SU-DHL-6 (cell line): ENCODE measurements around the gene CDCP2.

ENCODE experiments used
- H2AFZ ChIP-seq: fragments of 200-600 bp; sonication (generic); 2 replicates; pipeline ENCODE4 v1.6.1; 2014; ENCODE audit warnings: low read depth, mild to moderate bottlenecking, moderate library complexity, mixed read lengths, antibody characterized with exemption, low read length; ENCODE audit not compliant: severe bottlenecking
- H3F3A ChIP-seq: fragments of 200-600 bp; shearing (Covaris generic); 2 replicates; pipeline ENCODE4 v1.6.0; 2016; ENCODE audit warnings: antibody characterized with exemption, mild to moderate bottlenecking; ENCODE audit not compliant: insufficient read depth
- H3K27ac ChIP-seq: fragments of 200-600 bp; sonication (generic); 2 replicates; pipeline ENCODE4 v1.5.1; 2016; ENCODE audit warnings: low read depth, mild to moderate bottlenecking, low read length, moderate library complexity, mixed read lengths
- H3K27me3 ChIP-seq: fragments of 200-600 bp; sonication (generic), shearing (Covaris generic); 2 replicates; pipeline ENCODE4 v1.6.0; 2014; ENCODE audit warnings: mild to moderate bottlenecking, low read length
- H3K36me3 ChIP-seq: fragments of 200-600 bp; sonication (generic); 2 replicates; pipeline ENCODE4 v1.6.1; 2014; ENCODE audit warnings: mild to moderate bottlenecking, low read length, mixed read lengths
- H3K4me2 ChIP-seq: fragments of 300-600, 200-600 bp; shearing (Covaris generic), sonication (generic); 2 replicates; pipeline ENCODE4 v1.6.0; 2014; ENCODE audit warnings: low read length, low read depth, mild to moderate bottlenecking; ENCODE audit not compliant: poor library complexity, severe bottlenecking
- H3K4me3 ChIP-seq: fragments of 200-600 bp; sonication (generic); 2 replicates; pipeline ENCODE4 v1.5.1; 2014; ENCODE audit warnings: antibody characterized with exemption, low read length, mild to moderate bottlenecking, mixed read lengths; ENCODE audit not compliant: insufficient read depth, poor library complexity, severe bottlenecking
- H3K79me2 ChIP-seq: fragments of 200-600 bp; sonication (generic); 2 replicates; pipeline ENCODE4 v1.6.1; 2014; ENCODE audit warnings: mild to moderate bottlenecking, low read length, moderate library complexity; ENCODE audit not compliant: insufficient read depth
- H3K9ac ChIP-seq: fragments of 200-600 bp; sonication (generic); 2 replicates; pipeline ENCODE4 v1.7.0; 2014; ENCODE audit warnings: mild to moderate bottlenecking, low read length
- H3K9me2 ChIP-seq: fragments of 200-600 bp; sonication (generic); replicated peaks from 2 replicates; pipeline ENCODE4 v1.6.1; 2014; ENCODE audit warnings: low read length; ENCODE audit not compliant: insufficient read depth
- H3K9me3 ChIP-seq: fragments of 200-600 bp; sonication (generic); 2 replicates; pipeline ENCODE4 v1.6.1; 2014; ENCODE audit warnings: low read length, mixed read lengths; ENCODE audit not compliant: insufficient read depth
- H4K20me1 ChIP-seq: fragments of 200-600 bp; sonication (generic); 2 replicates; pipeline ENCODE4 v1.6.1; 2014; ENCODE audit warnings: low read depth, mild to moderate bottlenecking, antibody characterized with exemption, low read length, moderate library complexity, mixed read lengths
- CTCF ChIP-seq: fragments of 200-600 bp; sonication (generic); IDR thresholded peaks from one replicate; pipeline ENCODE4 v1.5.1; 2017; ENCODE audit warnings: antibody characterized with exemption, mild to moderate bottlenecking, low read length, moderate library complexity; ENCODE audit not compliant: insufficient read depth, poor library complexity, severe bottlenecking
- EZH2phosphoT487 ChIP-seq: fragments of 200-600 bp; sonication (generic), shearing (Covaris generic); conservative IDR thresholded peaks from 2 replicates; pipeline ENCODE4 v1.6.1; 2018; ENCODE audit warnings: mild to moderate bottlenecking, antibody characterized with exemption, low read length, moderate library complexity, mixed read lengths

The CDCP2 gene

DNA sequence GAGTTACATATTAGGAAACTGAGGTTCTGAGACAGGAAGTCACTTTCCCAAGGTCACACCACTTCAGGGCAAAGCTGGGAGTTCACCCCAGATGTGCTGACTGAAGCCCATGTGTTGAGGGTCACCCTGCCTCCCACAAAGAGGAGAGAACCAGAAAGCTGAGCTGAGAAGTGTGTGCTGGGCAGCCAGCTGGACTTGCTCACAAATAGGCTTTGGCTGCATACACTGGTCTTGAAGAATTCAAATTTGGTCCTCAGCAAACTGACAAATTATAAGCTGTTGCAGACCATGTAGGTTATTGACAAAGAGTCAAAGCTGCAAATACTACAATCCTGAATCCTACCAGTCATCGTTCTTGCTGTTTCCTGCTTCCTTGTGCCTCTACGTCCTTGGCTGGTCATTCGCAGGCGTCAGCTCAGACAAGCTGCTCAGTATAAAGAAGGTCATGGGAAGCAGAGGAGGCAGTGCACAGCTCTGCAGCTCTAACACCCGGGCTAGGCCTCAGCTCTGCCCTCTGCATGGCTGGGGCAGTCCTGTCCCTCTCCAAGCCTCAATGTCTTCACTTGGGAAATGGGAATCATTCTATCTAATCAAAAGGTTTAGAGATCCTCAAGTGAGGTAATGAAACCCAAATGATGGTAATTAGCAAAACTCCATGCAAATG lies 40.0 kb downstream of the CDCP2 start:
- Histone ChIP-seq H3K27me3 (no peaks in the 10 kb centered on the region), H3K9ac (no peak overlapping the region), H4K20me1 (no peaks in the 10 kb centered on the region), H3K27ac (no peak overlapping the region), H2AFZ (no peak overlapping the region), H3K4me2 (no peak overlapping the region), H3K9me3 (no peaks in the 10 kb centered on the region), H3K9me2 (no peaks in the 10 kb centered on the region), H3K4me3 (no peak overlapping the region), H3K36me3 (no peaks in the 10 kb centered on the region), H3K79me2 (no peaks in the 10 kb centered on the region), H3F3A (no peaks in the 10 kb centered on the region)
- TF ChIP-seq EZH2phosphoT487 = no peak
- no peak for TF ChIP-seq CTCF

- H3K9me2 ChIP-seq = no peaks in the 10 kb centered on the region
- H2AFZ ChIP-seq = no peak overlapping the region
- no peak overlapping the region for H3K4me2 ChIP-seq
- no peak for TF ChIP-seq EZH2phosphoT487
- TF ChIP-seq CTCF = no peak
- no peaks in the 10 kb centered on the region for H3K9me3 ChIP-seq
- H3K27me3 ChIP-seq = no peaks in the 10 kb centered on the region
- no peak overlapping the region for H3K4me3 ChIP-seq
- no peaks in the 10 kb centered on the region for H3K79me2 ChIP-seq
- H3K9ac ChIP-seq = no peak overlapping the region
- H3K27ac ChIP-seq = no peak overlapping the region
- H3F3A ChIP-seq = no peaks in the 10 kb centered on the region
- H4K20me1 ChIP-seq = no peaks in the 10 kb centered on the region
- no peaks in the 10 kb centered on the region for H3K36me3 ChIP-seq
Measured at GRCh38 chr1:54112027-54112426, 40.8 kb downstream of the CDCP2 start.

DNA sequence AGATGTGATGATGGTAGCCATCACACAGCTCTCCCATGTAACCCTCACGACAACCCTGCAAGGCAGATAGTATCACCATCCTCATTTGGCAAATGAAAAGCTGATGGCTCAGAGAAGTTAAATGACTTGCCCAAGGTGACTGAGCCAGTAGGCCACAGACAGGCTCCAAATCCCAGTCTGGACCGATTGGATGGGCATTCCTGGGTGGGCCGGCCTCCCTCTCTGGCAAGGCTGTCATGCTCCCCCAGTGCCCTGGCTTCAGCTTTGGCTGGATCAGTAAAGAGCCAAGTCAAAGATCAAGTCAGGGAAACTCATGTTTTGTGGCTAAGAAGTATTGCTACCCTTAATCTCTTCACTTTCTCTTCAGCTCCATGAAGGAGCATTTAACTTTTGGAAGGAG lies 41.2 kb downstream of the CDCP2 start:
- Histone ChIP-seq H3F3A (no peaks in the 10 kb centered on the region), H2AFZ (no peak overlapping the region), H3K27me3 (no peaks in the 10 kb centered on the region), H3K36me3 (no peaks in the 10 kb centered on the region), H3K4me3 (no peak overlapping the region), H4K20me1 (no peaks in the 10 kb centered on the region), H3K79me2 (no peaks in the 10 kb centered on the region), H3K9ac (no peak overlapping the region), H3K9me3 (no peaks in the 10 kb centered on the region), H3K9me2 (no peaks in the 10 kb centered on the region), H3K27ac (no peak overlapping the region), H3K4me2 (no peak overlapping the region)
- TF ChIP-seq EZH2phosphoT487 (no peak), CTCF (no peak)
